ENCODE results near the gene ANKH.

Gene ANKH

GRCh38 chr5:14685757-14686156 lies 185.8 kb downstream of the ANKH start:
- peak; percentile 67 for DNase-seq (ENCODE audit: low spot score)

- no peak for DNase-seq (ENCODE audit: low spot score)
These were observed 186.8 kb downstream of the ANKH start for GRCh38 chr5:14684757-14685156.

GRCh38 chr5:14683906-14684455 lies 187.6 kb downstream of the ANKH start:
- DNase-seq (ENCODE audit: low spot score), result no peak

GRCh38 chr5:14681236-14681752 lies 190.3 kb downstream of the ANKH start:
- DNase-seq (ENCODE audit: low spot score), result no peak

GRCh38 chr5:14679595-14679994 lies 192.0 kb downstream of the ANKH start:
- no peak for DNase-seq (ENCODE audit: low spot score)

- DNase-seq (ENCODE audit: low spot score), result no peak
These were observed 192.7 kb downstream of the ANKH start for GRCh38 chr5:14678773-14679334.

- DNase-seq (ENCODE audit: low spot score), result peak; percentile 39
These were observed 195.3 kb downstream of the ANKH start for GRCh38 chr5:14676320-14676719.

- DNase-seq (ENCODE audit: low spot score), result no peak
These were observed 195.7 kb downstream of the ANKH start for GRCh38 chr5:14675865-14676300.

- DNase-seq (ENCODE audit: low spot score), result no peak
These were observed 196.4 kb downstream of the ANKH start for GRCh38 chr5:14674983-14675854.

- DNase-seq (ENCODE audit: low spot score), result no peak
These were observed 198.1 kb downstream of the ANKH start for GRCh38 chr5:14673443-14673842.

GRCh38 chr5:14672484-14673394 lies 198.8 kb downstream of the ANKH start:
- no peak for DNase-seq (ENCODE audit: low spot score)

- DNase-seq (ENCODE audit: low spot score), result no peak
These were observed 199.5 kb downstream of the ANKH start for GRCh38 chr5:14672082-14672481.

GRCh38 chr5:14671414-14671813 lies 200.2 kb downstream of the ANKH start:
- DNase-seq (ENCODE audit: low spot score), result no peak

GRCh38 chr5:14669975-14670374 lies 201.6 kb downstream of the ANKH start:
- no peak for DNase-seq (ENCODE audit: low spot score)

- no peak for DNase-seq (ENCODE audit: low spot score)
These were observed 202.2 kb downstream of the ANKH start for GRCh38 chr5:14669415-14669814.

GRCh38 chr5:14668181-14668591 lies 203.4 kb downstream of the ANKH start:
- no peak for DNase-seq (ENCODE audit: low spot score)

- no peak for DNase-seq (ENCODE audit: low spot score)
These were observed 203.8 kb downstream of the ANKH start for GRCh38 chr5:14667770-14668169.

- DNase-seq (ENCODE audit: low spot score), result no peak
These were observed 204.3 kb downstream of the ANKH start for GRCh38 chr5:14667290-14667689.

- DNase-seq (ENCODE audit: low spot score), result no peak
These were observed 205.2 kb downstream of the ANKH start for GRCh38 chr5:14666357-14666756.

GRCh38 chr5:14665949-14666348 lies 205.6 kb downstream of the ANKH start:
- peak; percentile 66 for DNase-seq (ENCODE audit: low spot score)

GRCh38 chr5:14665101-14665822 lies 206.3 kb downstream of the ANKH start:
- no peak for DNase-seq (ENCODE audit: low spot score)
